GM23338 (cell line): ENCODE measurements around the gene TENT5A.

ENCODE experiments used
- CREB1 ChIP-seq: fragments of 250-450 bp; sonication (Bioruptor Pico); IDR thresholded peaks from 2 replicates; pipeline ENCODE4 v1.5.0; 2020; ENCODE audit warnings: low read depth, mild to moderate bottlenecking, moderate library complexity
- EZH2 ChIP-seq: fragments of 200-600 bp; sonication (generic); IDR thresholded peaks from one replicate; pipeline ENCODE4 v1.8.0; 2017; ENCODE audit warnings: antibody characterized with exemption, mild to moderate bottlenecking, low read depth; ENCODE audit not compliant: unreplicated experiment
- EZH2phosphoT487 ChIP-seq: fragments of 200-600 bp; sonication (generic); IDR thresholded peaks from one replicate; pipeline ENCODE4 v1.8.1; 2018; ENCODE audit warnings: antibody characterized with exemption; ENCODE audit not compliant: unreplicated experiment
- JUNB ChIP-seq: IDR thresholded peaks from one replicate; pipeline ENCODE4 v1.6.1; 2016; ENCODE audit warnings: antibody characterized with exemption; ENCODE audit not compliant: unreplicated experiment
- POLR2AphosphoS5 ChIP-seq: IDR thresholded peaks from 2 replicates; pipeline ENCODE4 v1.6.1; 2016; ENCODE audit warnings: antibody characterized with exemption, low read depth
- STAT1 ChIP-seq: IDR thresholded peaks from one replicate; pipeline ENCODE4 v1.6.1; 2016; ENCODE audit warnings: antibody characterized with exemption; ENCODE audit not compliant: unreplicated experiment
- ZNF114 ChIP-seq: fragments of 250-450 bp; sonication (Bioruptor Pico); IDR thresholded peaks from 2 replicates; pipeline ENCODE4 v1.5.0; 2020; ENCODE audit warnings: mild to moderate bottlenecking, moderate library complexity
- ZNF331 ChIP-seq: fragments of 250-450 bp; sonication (Bioruptor Pico); IDR thresholded peaks from 2 replicates; pipeline ENCODE4 v1.5.0; 2020; ENCODE audit warnings: low read depth, mild to moderate bottlenecking, moderate library complexity
- TF ChIP-seq, protein P1 (sequence below), 2 experiments: fragments of 200-600 bp in 1 of 2; sonication (generic) in 1 of 2; conservative IDR thresholded peaks; 2 replicates each; pipeline versions ENCODE4 v1.5.1 to v1.6.1; 2016 to 2017; ENCODE audit warnings: antibody characterized with exemption in 2 of 2, low read depth in 2 of 2, mild to moderate bottlenecking in 2 of 2, moderate library complexity in 1 of 2
- TF ChIP-seq, protein P2 (sequence below): IDR thresholded peaks from one replicate; pipeline ENCODE4 v1.6.1; 2018; ENCODE audit warnings: antibody characterized with exemption; ENCODE audit not compliant: unreplicated experiment
- TF ChIP-seq, protein P3 (sequence below): IDR thresholded peaks from 2 replicates; pipeline ENCODE4 v1.6.1; 2016; ENCODE audit warnings: antibody characterized with exemption

DNA sequence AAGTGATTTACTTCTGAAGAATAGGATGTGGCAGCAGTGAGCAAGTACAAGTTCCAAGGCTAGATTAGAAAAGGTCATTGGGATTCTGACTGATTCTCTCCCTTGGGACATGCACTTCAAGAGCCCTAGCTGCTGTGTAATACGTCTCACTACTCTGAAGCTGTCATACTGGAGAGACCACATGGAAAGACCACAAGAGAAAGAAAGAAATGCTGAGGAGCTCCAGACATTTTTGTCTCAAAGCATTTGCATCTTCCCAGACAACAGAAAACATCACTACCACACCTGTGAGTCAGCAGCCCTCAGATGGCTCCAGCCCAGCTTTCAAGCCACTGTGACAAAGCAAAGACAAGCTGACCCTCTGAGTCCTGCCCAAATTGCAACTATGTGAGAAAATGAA is 20.7 kb downstream of the TENT5A start:
- TF ChIP-seq POLR2AphosphoS5 (no peak), EZH2 (no peak), EZH2phosphoT487 (no peak), ZNF331 (CRISPR knock-in tag) (no peak), JUNB (no peak), STAT1 (no peak), CREB1 (CRISPR knock-in tag) (no peak), ZNF114 (CRISPR knock-in tag) (no peak)
- TF ChIP-seq, protein P1, sequence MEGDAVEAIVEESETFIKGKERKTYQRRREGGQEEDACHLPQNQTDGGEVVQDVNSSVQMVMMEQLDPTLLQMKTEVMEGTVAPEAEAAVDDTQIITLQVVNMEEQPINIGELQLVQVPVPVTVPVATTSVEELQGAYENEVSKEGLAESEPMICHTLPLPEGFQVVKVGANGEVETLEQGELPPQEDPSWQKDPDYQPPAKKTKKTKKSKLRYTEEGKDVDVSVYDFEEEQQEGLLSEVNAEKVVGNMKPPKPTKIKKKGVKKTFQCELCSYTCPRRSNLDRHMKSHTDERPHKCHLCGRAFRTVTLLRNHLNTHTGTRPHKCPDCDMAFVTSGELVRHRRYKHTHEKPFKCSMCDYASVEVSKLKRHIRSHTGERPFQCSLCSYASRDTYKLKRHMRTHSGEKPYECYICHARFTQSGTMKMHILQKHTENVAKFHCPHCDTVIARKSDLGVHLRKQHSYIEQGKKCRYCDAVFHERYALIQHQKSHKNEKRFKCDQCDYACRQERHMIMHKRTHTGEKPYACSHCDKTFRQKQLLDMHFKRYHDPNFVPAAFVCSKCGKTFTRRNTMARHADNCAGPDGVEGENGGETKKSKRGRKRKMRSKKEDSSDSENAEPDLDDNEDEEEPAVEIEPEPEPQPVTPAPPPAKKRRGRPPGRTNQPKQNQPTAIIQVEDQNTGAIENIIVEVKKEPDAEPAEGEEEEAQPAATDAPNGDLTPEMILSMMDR (conservative IDR thresholded peaks at IDR 0.05; ENCODE audit: low read depth in 2 of 2) = no peak
- TF ChIP-seq, protein P2, sequence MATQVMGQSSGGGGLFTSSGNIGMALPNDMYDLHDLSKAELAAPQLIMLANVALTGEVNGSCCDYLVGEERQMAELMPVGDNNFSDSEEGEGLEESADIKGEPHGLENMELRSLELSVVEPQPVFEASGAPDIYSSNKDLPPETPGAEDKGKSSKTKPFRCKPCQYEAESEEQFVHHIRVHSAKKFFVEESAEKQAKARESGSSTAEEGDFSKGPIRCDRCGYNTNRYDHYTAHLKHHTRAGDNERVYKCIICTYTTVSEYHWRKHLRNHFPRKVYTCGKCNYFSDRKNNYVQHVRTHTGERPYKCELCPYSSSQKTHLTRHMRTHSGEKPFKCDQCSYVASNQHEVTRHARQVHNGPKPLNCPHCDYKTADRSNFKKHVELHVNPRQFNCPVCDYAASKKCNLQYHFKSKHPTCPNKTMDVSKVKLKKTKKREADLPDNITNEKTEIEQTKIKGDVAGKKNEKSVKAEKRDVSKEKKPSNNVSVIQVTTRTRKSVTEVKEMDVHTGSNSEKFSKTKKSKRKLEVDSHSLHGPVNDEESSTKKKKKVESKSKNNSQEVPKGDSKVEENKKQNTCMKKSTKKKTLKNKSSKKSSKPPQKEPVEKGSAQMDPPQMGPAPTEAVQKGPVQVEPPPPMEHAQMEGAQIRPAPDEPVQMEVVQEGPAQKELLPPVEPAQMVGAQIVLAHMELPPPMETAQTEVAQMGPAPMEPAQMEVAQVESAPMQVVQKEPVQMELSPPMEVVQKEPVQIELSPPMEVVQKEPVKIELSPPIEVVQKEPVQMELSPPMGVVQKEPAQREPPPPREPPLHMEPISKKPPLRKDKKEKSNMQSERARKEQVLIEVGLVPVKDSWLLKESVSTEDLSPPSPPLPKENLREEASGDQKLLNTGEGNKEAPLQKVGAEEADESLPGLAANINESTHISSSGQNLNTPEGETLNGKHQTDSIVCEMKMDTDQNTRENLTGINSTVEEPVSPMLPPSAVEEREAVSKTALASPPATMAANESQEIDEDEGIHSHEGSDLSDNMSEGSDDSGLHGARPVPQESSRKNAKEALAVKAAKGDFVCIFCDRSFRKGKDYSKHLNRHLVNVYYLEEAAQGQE = no peak
- TF ChIP-seq, protein P3, sequence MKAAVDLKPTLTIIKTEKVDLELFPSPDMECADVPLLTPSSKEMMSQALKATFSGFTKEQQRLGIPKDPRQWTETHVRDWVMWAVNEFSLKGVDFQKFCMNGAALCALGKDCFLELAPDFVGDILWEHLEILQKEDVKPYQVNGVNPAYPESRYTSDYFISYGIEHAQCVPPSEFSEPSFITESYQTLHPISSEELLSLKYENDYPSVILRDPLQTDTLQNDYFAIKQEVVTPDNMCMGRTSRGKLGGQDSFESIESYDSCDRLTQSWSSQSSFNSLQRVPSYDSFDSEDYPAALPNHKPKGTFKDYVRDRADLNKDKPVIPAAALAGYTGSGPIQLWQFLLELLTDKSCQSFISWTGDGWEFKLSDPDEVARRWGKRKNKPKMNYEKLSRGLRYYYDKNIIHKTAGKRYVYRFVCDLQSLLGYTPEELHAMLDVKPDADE = no peak
